Measurements from ENCODE around the gene RPS15.

RPS15 gene

GRCh38 chr19:1483131-1483978, 45.2 kb downstream of the RPS15 start:
- H3K4me3 ChIP-seq (replicated peaks; ENCODE audit: low read depth, low read length), result no peak overlapping the region
- TF ChIP-seq CTCF (IDR thresholded peaks at IDR 0.05; ENCODE audit: low read depth, low read length, missing control alignments), result no peak
- no peak for DNase-seq (ENCODE audit: extremely low read depth, low read depth)

DNA sequence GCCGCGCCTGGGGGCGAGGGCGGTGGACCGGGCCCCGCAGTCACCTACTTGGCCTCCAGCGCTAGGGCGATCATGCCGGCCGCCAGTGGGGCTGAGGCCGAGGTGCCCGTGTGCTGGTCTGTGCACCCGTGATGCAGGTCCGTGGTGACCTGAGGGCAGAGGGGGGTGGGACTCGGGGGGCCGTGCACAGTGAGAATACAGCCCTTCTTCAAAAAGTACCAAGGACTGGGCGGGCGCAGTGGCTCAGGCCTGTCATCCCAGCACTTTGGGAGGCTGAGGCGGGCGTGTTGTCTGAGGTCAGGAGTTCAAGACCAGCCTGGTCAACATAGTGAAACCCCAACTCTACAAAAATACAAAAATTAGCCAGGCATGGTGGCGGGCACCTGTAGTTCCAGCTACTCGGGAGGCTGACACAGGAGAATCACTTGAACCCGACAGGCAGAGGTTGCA, 45.8 kb downstream of the RPS15 start:
- no peak for TF ChIP-seq CTCF (IDR thresholded peaks at IDR 0.05; ENCODE audit: low read depth, low read length, missing control alignments)
- no peak overlapping the region for H3K4me3 ChIP-seq (replicated peaks; ENCODE audit: low read depth, low read length)
- no peak for DNase-seq (ENCODE audit: extremely low read depth, low read depth)

DNA sequence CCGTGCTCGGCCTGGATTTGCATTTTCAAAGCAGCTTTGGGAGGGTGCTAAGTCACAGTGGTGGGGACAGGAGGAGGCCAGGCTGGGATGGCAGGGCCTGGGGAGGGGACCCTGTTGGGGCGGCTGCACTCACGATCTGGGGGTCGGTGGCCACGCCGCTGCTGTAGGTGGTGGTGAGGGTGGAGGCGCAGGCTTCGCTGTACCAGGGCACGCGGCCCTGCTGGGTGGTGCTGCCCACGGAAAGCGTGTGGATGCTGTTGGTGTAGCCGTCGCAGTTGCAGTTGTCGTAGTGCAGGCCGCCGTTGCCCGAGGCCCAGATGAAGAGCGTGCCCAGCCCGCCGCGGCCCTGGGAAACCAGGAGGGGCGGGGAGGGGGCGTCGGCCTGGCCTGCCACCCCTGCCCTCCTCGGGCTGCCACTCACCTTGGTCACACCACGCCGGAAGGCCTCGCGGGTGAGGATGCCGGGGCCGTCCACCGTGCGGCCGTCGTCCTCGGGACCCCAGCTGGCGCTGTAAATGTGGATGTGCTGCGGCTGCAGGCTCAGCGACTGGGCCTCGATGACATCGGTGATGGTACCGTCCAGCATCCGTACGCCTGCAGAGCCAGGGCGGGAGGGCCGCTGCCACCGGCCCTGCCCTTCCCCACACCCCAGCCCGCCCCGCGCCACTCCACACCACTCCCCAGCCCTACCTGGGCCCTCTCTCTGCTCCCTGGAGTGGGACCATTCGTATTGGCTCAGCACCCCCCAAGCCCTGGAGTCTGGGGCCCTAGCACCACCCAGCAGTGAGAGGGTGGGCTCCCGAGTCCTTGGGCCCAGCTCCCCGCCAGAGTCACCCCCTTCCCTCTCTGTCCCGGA, 48.8 kb downstream of the RPS15 start:
- TF ChIP-seq CTCF (IDR thresholded peaks at IDR 0.05; ENCODE audit: low read depth, low read length, missing control alignments), result no peak
- DNase-seq (ENCODE audit: extremely low read depth, low read depth), result no peak
- no peak overlapping the region for H3K4me3 ChIP-seq (replicated peaks; ENCODE audit: low read depth, low read length)

GRCh38 chr19:1487576-1488281, 49.5 kb downstream of the RPS15 start:
- DNase-seq (ENCODE audit: extremely low read depth, low read depth), result no peak
- no peak for TF ChIP-seq CTCF (IDR thresholded peaks at IDR 0.05; ENCODE audit: low read depth, low read length, missing control alignments)
- H3K4me3 ChIP-seq (replicated peaks; ENCODE audit: low read depth, low read length), result no peak overlapping the region

GRCh38 chr19:1488282-1488601, 50.0 kb downstream of the RPS15 start:
- no peak for DNase-seq (ENCODE audit: extremely low read depth, low read depth)
- no peak overlapping the region for H3K4me3 ChIP-seq (replicated peaks; ENCODE audit: low read depth, low read length)
- TF ChIP-seq CTCF (IDR thresholded peaks at IDR 0.05; ENCODE audit: low read depth, low read length, missing control alignments), result no peak

- no peak for TF ChIP-seq CTCF (IDR thresholded peaks at IDR 0.05; ENCODE audit: low read depth, low read length, missing control alignments)
- DNase-seq (ENCODE audit: extremely low read depth, low read depth), result no peak
- peak overlapping the region; percentile 39 for H3K4me3 ChIP-seq (replicated peaks; ENCODE audit: low read depth, low read length)
Measured at GRCh38 chr19:1489463-1490310, 51.5 kb downstream of the RPS15 start.
